Measurements from ENCODE around the gene DMPK.

DMPK gene

GRCh38 chr19:45825263-45825605 is 42.9 kb upstream of the DMPK start:
- no peak for DNase-seq (ENCODE audit: low read depth)
- H3K4me3 ChIP-seq (ENCODE audit: low read depth, low read length) = no peak overlapping the region
- no peak for TF ChIP-seq CTCF (conservative IDR thresholded peaks at IDR 0.05; ENCODE audit: low read depth, low read length)

- no peak for DNase-seq (ENCODE audit: low read depth)
- H3K4me3 ChIP-seq (ENCODE audit: low read depth, low read length) = no peak overlapping the region
- no peak for TF ChIP-seq CTCF (conservative IDR thresholded peaks at IDR 0.05; ENCODE audit: low read depth, low read length)
Measured at GRCh38 chr19:45824531-45825262, 42.4 kb upstream of the DMPK start.

GRCh38 chr19:45824041-45824471 is 41.8 kb upstream of the DMPK start:
- no peak for DNase-seq (ENCODE audit: low read depth)
- H3K4me3 ChIP-seq (ENCODE audit: low read depth, low read length) = no peak overlapping the region
- no peak for TF ChIP-seq CTCF (conservative IDR thresholded peaks at IDR 0.05; ENCODE audit: low read depth, low read length)

GRCh38 chr19:45823182-45823581 is 40.9 kb upstream of the DMPK start:
- no peak for TF ChIP-seq CTCF (conservative IDR thresholded peaks at IDR 0.05; ENCODE audit: low read depth, low read length)
- DNase-seq (ENCODE audit: low read depth) = no peak
- no peak overlapping the region for H3K4me3 ChIP-seq (ENCODE audit: low read depth, low read length)

GRCh38 chr19:45822716-45823115 is 40.4 kb upstream of the DMPK start:
- TF ChIP-seq CTCF (conservative IDR thresholded peaks at IDR 0.05; ENCODE audit: low read depth, low read length) = no peak
- no peak overlapping the region for H3K4me3 ChIP-seq (ENCODE audit: low read depth, low read length)
- DNase-seq (ENCODE audit: low read depth) = no peak

GRCh38 chr19:45821570-45821969 is 39.3 kb upstream of the DMPK start:
- no peak for DNase-seq (ENCODE audit: low read depth)
- no peak for TF ChIP-seq CTCF (conservative IDR thresholded peaks at IDR 0.05; ENCODE audit: low read depth, low read length)
- no peak overlapping the region for H3K4me3 ChIP-seq (ENCODE audit: low read depth, low read length)

GRCh38 chr19:45821103-45821521 is 38.8 kb upstream of the DMPK start:
- no peak overlapping the region for H3K4me3 ChIP-seq (ENCODE audit: low read depth, low read length)
- TF ChIP-seq CTCF (conservative IDR thresholded peaks at IDR 0.05; ENCODE audit: low read depth, low read length) = no peak
- no peak for DNase-seq (ENCODE audit: low read depth)

Measured in choroid plexus epithelial cell (primary cell).